Measurements from ENCODE around the gene NPM1.

- TF ChIP-seq, protein P1, sequence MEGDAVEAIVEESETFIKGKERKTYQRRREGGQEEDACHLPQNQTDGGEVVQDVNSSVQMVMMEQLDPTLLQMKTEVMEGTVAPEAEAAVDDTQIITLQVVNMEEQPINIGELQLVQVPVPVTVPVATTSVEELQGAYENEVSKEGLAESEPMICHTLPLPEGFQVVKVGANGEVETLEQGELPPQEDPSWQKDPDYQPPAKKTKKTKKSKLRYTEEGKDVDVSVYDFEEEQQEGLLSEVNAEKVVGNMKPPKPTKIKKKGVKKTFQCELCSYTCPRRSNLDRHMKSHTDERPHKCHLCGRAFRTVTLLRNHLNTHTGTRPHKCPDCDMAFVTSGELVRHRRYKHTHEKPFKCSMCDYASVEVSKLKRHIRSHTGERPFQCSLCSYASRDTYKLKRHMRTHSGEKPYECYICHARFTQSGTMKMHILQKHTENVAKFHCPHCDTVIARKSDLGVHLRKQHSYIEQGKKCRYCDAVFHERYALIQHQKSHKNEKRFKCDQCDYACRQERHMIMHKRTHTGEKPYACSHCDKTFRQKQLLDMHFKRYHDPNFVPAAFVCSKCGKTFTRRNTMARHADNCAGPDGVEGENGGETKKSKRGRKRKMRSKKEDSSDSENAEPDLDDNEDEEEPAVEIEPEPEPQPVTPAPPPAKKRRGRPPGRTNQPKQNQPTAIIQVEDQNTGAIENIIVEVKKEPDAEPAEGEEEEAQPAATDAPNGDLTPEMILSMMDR (IDR thresholded peaks at IDR 0.05; ENCODE audit: low read depth, low read length): no peak
- TF ChIP-seq MYC (IDR thresholded peaks at IDR 0.05; ENCODE audit: low read depth, low read length): no peak
- TF ChIP-seq MAX (IDR thresholded peaks at IDR 0.05; ENCODE audit: low read depth, low read length): no peak
- no peak for TF ChIP-seq POLR2A (IDR thresholded peaks at IDR 0.05; ENCODE audit: extremely low read depth, insufficient read length)
Observed at GRCh38 chr5:171426266-171426665, 38.6 kb downstream of the NPM1 start.
